ENCODE results near the gene IPMK. TPM values are rescaled to one million over a fixed set of nuclear protein-coding genes. Genes with fewer than 3 reads are reported as not detected.
A peak's percentile ranks its signal among the peaks of the same experiment; 100 is the strongest.

Gene IPMK
- total RNA-seq, 1 donor from 2014 or later: 5.7 TPM

- ATAC-seq (no peak), DNase-seq (no peak)
- Histone ChIP-seq H3K9me3 (no peaks in the 10 kb centered on the region), H3K27me3 (no peaks in the 10 kb centered on the region), H3K4me1 (peaks cover 29% of the 10 kb centered on the region), H3K36me3 (no peaks in the 10 kb centered on the region), H3K4me3 (peak overlapping the region; percentile 85), H3K27ac (peak overlapping the region; percentile 96)
- TF ChIP-seq, protein P1, sequence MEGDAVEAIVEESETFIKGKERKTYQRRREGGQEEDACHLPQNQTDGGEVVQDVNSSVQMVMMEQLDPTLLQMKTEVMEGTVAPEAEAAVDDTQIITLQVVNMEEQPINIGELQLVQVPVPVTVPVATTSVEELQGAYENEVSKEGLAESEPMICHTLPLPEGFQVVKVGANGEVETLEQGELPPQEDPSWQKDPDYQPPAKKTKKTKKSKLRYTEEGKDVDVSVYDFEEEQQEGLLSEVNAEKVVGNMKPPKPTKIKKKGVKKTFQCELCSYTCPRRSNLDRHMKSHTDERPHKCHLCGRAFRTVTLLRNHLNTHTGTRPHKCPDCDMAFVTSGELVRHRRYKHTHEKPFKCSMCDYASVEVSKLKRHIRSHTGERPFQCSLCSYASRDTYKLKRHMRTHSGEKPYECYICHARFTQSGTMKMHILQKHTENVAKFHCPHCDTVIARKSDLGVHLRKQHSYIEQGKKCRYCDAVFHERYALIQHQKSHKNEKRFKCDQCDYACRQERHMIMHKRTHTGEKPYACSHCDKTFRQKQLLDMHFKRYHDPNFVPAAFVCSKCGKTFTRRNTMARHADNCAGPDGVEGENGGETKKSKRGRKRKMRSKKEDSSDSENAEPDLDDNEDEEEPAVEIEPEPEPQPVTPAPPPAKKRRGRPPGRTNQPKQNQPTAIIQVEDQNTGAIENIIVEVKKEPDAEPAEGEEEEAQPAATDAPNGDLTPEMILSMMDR (IDR thresholded peaks at IDR 0.05): no peak
- intact Hi-C loops (cut with DNase I): no loop called here
Observed at GRCh38 chr10:58268454-58268945, 806 bp upstream of the IPMK start.

- peaks cover 29% of the 10 kb centered on the region for H3K4me1 ChIP-seq
- intact Hi-C loops (cut with DNase I): no loop called here
- no peaks in the 10 kb centered on the region for H3K9me3 ChIP-seq
- H3K4me3 ChIP-seq: peak overlapping the region; percentile 85
- DNase-seq (peak; percentile 81), ATAC-seq (peak; percentile 40)
- no peaks in the 10 kb centered on the region for H3K36me3 ChIP-seq
- no peaks in the 10 kb centered on the region for H3K27me3 ChIP-seq
- H3K27ac ChIP-seq: peak overlapping the region; percentile 96
- TF ChIP-seq, protein P1 (IDR thresholded peaks at IDR 0.05): no peak
Observed at GRCh38 chr10:58266826-58267712, 625 bp downstream of the IPMK start.

- ATAC-seq: no peak
- DNase-seq: no peak
- H3K4me3 ChIP-seq: peak overlapping the region; percentile 85
- TF ChIP-seq, protein P1 (IDR thresholded peaks at IDR 0.05): no peak
- H3K4me1 ChIP-seq: peaks cover 29% of the 10 kb centered on the region
- no peaks in the 10 kb centered on the region for H3K36me3 ChIP-seq
- intact Hi-C loops (cut with DNase I): no loop called here
- no peaks in the 10 kb centered on the region for H3K27me3 ChIP-seq
- peak overlapping the region; percentile 96 for H3K27ac ChIP-seq
- H3K9me3 ChIP-seq: no peaks in the 10 kb centered on the region
Observed at GRCh38 chr10:58266003-58266825, 1.5 kb downstream of the IPMK start.

DNA sequence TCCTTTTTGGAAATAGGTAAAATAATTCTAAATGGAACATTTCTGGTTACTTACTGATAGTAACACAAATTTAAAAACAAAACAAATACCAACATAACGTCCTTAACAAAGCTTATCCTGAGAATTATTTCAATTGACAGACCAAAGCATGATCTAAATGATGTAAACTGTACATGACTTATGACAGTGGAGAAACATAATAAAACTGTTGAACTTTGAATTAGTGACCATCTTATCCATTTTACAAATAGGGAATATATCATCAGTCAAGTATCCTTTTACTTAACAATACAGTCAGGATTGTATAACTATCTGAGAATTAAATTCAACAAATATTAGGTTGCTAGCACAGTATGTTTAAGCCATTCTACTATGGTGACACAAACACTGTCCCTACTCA is 2.4 kb downstream of the IPMK start:
- H3K4me1 ChIP-seq: peaks cover 25% of the 10 kb centered on the region
- no peak overlapping the region for H3K27ac ChIP-seq
- H3K4me3 ChIP-seq: no peak overlapping the region
- no peaks in the 10 kb centered on the region for H3K9me3 ChIP-seq
- ATAC-seq (no peak), DNase-seq (no peak)
- TF ChIP-seq, protein P1 (IDR thresholded peaks at IDR 0.05): no peak
- intact Hi-C loops (cut with DNase I): no loop called here
- no peaks in the 10 kb centered on the region for H3K36me3 ChIP-seq
- H3K27me3 ChIP-seq: no peaks in the 10 kb centered on the region

GRCh38 chr10:58264780-58265179 is 2.9 kb downstream of the IPMK start:
- H3K27ac ChIP-seq: no peak overlapping the region
- TF ChIP-seq, protein P1 (IDR thresholded peaks at IDR 0.05): no peak
- no peak for DNase-seq
- ATAC-seq: no peak
- peaks cover 21% of the 10 kb centered on the region for H3K4me1 ChIP-seq
- intact Hi-C loops (cut with DNase I): no loop called here
- H3K36me3 ChIP-seq: no peaks in the 10 kb centered on the region
- H3K9me3 ChIP-seq: no peaks in the 10 kb centered on the region
- H3K27me3 ChIP-seq: no peaks in the 10 kb centered on the region
- H3K4me3 ChIP-seq: no peak overlapping the region
